HG02571 (cell line): Measurements from ENCODE around the gene ARPP19.
"Not testable (repeated sequence)": the region's sequence is repeated elsewhere in the genome, so short reads cannot be mapped to it uniquely, and the experiment has no call there.

Experiments used
- ATAC-seq: cut with Tn5 transposase; IDR thresholded peaks from one replicate; pipeline ENCODE4 v1.9.1; 2021; ENCODE audit warnings: mild to moderate bottlenecking, moderate library complexity; ENCODE audit not compliant: unreplicated experiment

The ARPP19 gene, protein sequence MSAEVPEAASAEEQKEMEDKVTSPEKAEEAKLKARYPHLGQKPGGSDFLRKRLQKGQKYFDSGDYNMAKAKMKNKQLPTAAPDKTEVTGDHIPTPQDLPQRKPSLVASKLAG

DNA sequence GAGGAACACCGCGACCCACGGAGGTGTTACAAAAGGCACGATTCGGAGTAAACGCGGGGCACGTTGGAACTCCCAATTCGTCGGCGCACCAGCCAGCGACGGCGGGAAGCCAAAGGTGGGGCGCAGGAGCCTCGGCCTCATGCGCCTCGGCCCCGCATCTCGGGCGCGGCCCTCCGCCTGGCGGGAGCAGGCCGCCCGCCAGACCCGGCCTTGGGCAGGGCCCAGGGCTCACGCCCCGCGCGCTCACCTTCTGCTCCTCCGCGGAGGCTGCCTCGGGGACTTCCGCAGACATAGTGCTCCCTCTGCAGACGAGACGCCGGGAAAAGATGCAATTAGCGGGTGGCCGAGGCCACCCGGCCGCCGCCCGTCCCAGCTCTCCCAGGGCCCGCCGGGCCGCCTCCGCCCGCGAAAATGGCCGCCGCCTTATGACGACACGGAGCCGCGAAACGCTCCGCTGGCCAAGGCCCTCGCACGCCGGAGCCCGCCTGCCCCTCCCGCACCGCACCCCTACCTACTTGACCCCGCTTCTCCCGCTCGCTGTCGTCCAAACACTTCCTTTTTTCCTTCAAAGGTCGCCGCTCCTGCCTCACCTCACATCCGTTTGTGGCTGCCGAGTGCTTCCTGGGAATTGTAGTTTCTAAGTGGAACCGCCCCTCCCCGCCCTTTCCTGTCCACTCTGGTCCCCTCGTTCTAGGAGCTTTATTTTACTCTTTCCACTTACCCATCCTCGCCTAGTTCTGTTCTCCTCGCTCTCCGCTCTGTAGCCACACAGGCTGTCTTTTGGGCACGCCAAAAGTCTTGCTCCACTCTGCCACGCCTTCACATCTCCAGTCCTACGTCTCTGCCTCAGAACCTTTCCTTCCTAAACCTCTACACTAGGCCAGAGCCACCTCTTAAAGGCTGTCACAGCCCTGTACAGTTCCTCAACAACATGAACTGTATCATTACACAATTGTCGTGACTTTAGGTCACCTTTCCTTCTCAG is at the start of gene ARPP19:
ARPP19 (minus strand) TSS at position 430 of the 985 bp plus-strand sequence; CDS start at position 292, 138 bp downstream.
- ATAC-seq = peak; percentile 60

DNA sequence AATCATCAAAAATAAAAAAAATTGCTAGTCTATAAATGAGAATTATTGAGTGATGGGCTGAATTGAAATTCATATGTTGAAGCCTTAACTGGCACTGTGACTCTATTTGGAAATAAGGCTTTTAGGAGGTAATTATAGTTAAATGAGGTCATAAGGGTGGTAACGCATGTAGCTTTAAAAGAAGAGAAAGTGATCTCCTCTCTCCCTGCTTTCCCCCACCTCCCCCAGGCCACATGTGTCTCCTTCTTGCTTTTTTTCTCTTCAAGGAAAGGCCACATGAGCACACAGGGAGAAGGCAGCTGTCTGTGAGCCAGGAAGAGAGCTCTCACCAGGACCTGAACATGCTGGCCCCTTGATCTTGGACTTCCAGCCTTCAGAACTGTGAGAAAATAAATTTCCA is 48.2 kb upstream of the ARPP19 start:
- ATAC-seq = no peak

DNA sequence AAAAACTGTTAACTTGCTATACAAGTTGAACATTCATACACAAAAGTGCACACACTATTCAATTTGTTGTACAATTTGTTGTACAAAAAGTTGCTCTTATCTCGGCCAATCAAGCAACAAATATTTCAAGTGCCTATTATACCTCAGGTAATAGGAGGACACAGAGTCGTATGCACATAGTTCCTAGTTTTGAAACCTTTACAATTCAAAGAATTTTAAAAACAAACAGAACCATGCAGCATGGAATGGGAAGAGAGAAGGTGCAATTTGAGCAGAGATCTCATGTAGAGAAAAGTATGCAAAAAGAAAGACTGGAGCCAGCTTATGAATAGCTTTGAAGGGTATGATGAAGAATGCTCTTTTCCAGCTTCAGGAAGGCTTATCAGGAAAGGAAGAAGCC is 46.5 kb upstream of the ARPP19 start:
- no peak for ATAC-seq

DNA sequence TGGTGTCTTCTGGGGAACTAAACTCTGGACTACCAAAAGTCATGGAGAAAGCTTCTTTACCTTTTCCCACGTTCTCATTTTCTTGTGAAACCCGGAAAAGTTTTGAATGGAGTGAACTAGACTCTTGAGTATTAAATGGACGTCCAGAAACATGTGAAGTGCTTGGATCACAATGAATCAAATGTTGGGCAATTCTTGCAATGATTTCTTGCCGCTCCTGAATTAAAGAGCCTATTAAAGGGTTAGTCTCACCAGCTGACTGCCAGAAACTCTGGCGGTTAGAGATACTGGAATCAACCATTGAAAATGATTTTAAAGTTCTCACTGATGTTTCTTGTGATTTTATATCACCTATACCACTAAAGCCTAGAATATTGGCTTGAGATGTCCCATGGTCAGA is 40.8 kb upstream of the ARPP19 start:
- no peak for ATAC-seq

DNA sequence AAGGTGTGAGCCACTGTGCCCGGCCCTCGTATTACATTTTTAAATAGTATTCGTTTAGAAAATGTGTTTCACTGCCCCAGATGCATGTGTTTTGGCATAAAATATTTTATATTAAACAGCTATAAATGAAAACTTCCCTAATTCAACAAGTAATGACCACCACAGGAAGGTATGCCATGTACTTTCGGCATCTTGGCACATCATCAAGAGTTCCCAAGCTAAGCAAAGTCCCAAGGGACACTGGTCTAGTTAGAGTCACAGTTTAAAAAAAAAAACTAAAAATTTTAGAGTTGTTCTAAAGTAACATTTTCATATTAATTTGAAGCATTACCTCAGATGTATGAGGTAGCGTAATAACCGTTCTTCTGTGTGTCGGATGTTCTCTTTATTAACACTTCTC is 15.6 kb upstream of the ARPP19 start:
- no peak for ATAC-seq

DNA sequence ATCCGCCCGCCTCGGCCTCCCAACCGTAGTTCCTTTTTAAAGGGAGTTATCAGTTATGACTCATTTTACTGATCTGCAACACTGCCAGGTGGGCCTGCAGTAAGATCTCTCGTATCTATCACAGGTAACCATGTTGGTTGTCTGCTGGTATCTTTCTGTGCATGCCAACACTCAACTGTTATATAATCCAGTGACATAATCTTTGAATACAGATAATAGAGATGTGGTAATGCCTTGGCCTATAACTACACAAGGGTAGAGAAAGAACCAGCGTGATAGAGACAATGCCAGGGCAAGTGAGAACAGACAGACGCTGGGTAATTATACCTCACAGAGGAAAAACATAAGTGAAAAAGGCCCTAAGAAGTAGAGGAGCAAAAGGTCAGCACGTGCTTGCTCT is 11.0 kb upstream of the ARPP19 start:
- no peak for ATAC-seq

DNA sequence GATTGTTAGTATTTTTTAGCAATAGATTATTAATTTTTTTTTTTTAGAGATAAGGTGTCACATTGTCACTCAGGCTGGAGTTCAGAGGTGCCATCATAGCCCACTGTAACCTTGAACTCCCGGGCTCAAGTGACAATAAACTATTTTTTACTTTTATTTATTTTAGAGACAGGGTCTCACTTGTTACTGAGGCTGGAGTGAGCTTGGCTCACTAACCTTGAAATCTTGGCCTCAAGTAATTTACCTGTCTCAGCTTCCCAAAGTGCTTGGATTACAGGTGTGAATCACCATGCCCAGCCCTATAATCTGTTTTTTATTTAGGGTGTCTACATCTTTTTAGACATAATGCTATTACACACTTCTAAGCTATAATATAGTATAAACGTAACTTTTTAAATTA is 7.9 kb upstream of the ARPP19 start:
- no peak for ATAC-seq

DNA sequence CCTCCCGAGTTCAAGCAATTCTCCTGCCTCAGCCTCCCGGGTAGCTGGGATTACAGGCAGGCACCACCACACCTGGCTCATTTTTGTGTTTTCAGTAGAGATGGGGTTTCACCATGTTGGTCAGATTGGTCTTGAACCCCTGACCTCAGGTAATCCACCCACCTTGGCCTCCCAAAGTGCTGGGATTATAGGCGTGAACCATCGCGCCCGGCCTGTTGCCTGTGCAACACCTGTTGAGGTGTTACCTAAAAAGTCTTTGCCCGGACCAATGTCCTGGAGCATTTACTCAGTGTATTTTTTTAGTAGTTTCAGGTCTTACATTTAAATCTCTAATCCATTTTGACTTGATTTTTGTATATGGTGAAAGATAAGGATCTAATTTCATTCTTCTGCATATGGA is 6.7 kb upstream of the ARPP19 start:
- ATAC-seq = not testable (repeated sequence)

DNA sequence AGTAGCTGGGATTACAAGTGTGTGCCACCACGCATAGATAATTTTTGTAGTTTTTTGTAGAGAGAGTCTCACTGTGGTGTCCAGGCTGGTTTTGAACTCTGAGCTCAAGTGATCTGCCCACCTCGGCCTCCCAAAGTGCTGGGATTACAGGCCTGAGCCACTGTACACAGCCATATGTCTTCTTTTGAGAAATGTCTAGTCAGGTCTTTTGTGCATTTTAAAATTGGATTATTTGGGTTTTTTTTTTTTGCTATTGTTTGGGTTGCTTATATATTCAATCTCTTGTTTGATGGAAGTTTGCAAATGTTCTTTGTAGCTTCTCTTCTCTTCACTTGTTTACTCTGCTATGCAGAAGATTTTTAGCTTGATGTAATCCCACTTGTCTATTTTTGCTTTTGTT is 6.2 kb upstream of the ARPP19 start:
- ATAC-seq = no peak

DNA sequence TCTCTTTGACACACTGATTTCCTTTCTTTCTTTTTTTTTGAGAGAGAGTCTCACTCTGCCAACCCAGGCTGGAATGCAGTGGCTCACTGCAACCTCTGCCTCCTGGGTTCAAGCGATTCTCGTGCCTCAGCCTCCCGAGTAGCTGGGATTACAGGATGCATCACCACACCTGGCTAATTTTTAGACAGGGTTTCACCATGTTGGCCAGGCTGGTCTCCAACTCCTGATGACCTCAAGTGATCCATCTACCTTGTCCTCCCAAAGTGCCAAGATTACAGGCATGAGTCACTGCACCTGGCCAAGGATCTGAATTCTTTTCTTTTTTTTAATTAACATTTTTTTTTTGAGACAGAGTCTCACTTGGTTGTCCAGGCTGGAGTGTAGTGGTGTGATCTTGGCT is 5.8 kb upstream of the ARPP19 start:
- ATAC-seq = not testable (repeated sequence)

DNA sequence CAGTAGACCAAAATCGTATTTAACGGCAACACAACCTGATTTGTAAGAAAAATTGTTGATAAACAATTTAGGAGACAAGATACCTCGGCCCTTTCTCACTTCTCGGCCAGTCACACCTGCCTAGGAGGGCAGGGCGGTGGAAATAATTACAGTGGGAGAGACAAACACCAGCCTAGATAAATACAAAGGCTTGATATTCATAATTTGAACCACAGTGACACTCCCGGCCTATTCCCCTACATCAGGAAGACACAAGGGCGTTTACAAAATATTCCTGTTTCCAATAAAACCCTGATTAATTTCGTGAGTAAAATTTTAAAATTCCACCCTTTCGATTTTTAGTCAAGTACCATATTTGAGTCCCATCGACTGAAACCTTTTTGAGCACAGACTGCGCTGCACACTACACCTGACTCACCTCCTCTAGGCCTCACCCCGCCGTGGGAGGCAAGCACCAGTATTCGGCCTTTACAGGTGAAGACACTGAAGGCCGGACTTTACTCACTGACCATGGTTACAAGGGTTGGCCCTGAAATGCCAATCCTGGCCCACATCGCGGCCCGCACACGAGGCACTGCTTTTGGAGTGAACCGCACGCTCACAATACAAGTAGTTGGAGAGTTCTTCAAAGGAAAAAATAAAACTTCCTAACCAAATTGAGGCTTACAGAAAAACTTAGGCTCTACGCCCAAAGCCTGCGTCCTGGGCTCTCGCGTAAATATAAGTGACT is 794 bp downstream of the ARPP19 start:
- no peak for ATAC-seq

DNA sequence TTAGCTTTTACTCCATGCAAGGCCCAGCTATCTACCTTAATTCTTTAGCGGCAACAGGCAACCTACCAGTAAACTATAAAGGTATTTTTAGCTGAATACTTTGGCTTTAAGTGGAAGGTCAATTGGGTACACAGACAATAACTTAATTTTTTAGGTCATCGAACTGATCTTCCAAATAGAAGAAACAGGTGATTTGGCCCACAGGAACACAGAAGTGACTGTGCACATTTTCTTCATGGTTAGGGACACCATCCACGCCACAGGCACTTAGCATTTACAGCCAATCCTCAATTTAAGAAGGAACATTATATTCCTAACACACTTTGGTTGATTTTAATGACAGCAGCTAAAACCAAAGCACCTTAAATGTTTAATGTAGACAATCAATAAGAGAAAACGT is 1.9 kb downstream of the ARPP19 start:
- no peak for ATAC-seq

DNA sequence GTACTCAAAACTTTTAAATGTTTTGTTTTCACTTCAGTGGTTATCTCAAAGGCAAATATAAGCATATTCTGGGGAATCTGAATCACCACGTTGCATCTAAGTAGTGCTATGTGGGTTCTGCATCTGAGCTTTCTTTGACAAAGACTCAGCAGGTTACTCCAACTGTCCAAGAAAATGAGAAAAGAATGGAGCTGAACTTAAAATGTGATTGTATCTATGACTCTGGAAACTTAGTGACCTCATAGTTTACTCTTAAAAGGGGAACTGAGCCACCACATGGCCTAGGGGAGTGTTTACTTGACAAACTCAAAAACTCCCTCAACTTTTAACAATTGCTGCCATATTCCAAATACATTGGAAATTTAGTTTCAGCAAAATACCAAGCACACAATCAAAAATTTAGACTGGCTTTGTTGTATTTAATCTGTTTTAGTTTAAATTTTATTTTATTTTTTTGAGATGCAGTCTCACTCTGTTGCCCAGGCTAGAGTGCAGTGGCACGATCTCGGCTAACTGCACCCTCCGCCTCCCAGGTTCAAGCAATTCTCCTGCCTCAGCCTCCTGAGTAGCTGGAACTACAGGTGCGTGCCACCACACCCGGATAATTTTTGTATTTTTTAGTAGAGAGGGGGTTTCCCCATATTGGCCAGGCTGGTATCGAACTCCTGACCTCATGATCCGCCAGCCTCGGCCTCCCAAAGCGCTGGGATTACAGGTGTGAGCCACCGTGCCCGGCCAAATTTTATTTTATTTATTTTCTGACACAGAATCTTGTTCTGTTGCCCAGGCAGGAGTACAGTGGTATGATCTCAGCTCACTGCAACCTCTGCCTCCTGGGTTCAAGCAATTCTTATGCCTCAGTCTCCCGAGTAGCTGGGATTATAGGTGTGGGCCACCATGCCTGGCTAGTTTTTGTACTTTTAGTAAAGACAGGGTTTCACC is 3.1 kb downstream of the ARPP19 start:
- ATAC-seq = peak; percentile 35

DNA sequence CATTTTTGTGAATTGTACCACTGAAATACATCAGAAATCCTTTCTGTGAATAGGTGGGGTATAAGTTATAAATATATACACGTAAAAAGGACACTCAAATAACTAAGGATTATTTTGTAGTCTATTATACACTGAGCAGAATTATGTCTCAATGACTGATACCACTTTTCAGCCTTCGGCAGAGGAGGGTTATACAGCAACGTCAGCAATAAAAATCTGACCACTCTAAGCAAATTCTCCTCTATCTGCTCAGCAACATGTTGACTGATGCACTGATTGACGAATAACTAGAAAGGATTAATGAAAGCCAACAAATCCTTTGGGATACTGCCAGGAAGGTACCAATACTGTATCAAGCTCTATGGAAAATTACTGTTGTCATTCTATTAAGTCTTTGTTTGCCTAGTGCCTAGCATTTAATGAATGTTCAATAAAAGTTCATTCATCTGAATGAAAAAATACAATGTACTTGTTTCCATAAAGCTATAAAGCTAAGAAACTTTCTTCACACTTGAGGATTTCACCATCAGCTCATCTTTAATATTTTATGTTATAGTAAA is 5.2 kb downstream of the ARPP19 start:
- no peak for ATAC-seq

DNA sequence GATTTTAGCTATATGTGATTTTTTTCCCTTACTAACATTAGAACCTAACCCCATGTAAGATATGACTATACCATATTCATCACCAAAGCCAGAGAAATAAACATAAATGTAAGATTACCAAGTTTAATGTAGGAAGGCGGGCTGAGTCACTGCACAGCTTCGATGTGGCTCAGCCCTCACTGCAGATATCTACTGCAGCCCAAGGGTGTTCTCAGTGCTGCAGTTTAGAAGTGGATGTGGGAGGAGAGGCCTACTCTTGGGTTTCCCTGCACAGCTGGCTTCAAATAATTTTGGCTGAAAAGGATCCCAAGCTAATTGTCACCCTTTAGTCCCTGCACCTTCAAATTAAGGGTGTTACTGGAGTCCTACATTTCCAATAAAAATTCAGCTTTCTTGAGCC is 9.3 kb downstream of the ARPP19 start:
- ATAC-seq = no peak

DNA sequence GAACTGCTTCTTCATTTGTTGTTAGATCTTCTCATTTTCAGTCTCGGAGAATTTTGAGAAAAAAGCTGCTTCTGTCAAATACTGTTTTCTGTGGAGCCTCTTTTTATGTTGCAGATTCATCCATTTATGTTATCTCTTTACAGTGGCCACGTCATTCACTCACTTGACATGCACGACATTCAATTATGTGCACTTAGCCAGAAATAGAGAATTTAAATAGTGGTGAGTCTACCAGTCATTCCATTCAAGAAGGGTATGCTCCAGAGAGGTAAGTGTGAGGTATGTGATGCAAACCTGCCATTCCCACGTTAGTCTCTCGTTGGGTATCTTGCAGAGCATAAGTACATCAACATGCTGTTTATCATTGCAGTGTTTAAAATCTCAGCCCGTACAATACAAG is 9.8 kb downstream of the ARPP19 start:
- ATAC-seq = no peak

DNA sequence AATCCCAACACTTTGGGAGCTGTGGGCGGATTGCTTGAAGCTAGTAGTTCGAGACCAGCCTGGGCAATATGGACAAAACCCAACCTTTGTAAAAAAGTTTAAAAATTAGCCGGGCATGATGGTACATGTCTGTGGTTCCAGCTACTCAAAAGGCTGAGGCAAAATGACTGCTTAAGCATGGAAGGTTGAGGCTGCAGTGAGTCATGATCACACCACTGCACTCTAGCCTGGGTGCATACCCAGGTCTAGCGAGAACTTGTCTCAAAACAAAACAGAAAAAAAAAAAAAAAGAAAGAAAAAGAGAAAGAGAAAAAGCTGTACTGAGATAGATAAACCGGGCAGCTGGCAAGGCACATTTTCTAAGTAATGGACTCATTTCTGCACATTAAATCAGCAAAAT is 10.6 kb downstream of the ARPP19 start:
- ATAC-seq = peak; percentile 76

DNA sequence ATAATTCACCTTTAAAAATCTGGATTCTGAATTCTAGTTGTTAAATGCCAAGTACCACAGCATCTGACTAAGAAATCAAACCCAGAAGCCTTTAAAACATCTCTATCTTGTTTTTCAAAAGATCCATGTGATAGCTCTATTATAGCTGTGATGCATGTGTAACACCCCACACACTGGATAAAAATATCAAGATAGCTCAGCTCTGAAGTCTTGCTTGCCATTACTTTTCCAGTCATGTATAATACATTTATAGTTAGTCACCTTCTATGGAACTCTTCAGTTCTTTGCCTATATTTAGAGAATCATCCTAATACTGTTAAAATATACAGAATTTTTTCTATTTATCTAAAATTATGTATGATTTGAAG is 11.6 kb downstream of the ARPP19 start:
- no peak for ATAC-seq

DNA sequence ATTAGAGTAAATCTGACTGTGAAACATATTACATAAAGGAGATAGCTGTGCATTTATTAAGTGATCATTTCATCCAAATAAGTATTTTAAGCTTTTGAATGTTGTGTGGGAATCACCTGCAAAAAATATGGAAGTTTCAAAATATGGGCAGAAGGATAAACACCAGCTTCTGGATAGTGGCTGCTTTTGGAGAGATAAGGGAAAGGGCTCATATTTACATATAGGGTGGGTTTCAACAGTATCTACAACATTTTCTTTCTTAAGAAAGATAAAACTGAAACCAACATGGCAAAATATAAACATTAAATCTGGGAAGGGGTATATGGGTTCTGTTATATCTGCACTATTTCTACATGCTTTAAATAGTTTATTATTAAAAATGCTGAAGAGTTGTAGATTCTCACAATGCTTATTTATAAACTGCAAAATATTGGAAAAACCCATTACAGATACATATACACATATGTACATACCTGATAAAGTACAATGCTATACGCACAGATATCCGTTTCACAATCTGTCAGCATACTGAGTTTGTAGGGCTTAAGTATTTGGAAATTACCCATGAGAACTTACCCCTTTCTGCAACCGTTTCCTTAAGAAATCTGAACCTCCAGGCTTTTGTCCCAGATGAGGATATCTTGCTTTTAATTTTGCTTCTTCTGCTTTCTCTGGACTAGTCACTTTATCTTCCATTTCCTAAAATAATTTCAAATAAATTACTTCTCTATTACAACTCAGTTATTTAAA is 12.1 kb downstream of the ARPP19 start:
- no peak for ATAC-seq

DNA sequence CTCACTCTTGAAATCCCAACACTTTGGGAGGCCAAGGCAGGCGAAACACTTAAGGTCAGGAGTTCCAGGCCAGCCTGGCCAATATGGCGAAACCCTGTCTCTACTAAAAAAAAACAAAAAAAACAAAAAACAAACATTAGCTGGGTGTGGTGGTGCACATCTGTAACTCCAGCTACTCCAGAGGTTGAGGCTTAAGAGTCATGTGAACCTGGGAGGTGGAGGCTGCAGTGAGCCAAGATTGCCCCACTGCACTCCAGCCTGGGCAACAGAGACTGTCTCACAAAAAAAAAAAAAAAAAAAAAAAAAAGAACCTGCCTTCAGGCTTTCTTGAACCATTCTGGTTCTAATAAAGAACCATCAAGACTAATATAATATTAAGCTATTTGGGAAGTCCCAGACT is 16.5 kb downstream of the ARPP19 start:
- no peak for ATAC-seq
